ENCODE data around the gene GNAT2. TPM values are rescaled to one million over a fixed set of nuclear protein-coding genes. Genes with fewer than 3 reads are reported as not detected.

The GNAT2 gene
- total and polyA plus RNA-seq, 2 donors (not counting 3 experiments of a cell fraction or from before 2014, with no cell fraction given) = not detected

DNA sequence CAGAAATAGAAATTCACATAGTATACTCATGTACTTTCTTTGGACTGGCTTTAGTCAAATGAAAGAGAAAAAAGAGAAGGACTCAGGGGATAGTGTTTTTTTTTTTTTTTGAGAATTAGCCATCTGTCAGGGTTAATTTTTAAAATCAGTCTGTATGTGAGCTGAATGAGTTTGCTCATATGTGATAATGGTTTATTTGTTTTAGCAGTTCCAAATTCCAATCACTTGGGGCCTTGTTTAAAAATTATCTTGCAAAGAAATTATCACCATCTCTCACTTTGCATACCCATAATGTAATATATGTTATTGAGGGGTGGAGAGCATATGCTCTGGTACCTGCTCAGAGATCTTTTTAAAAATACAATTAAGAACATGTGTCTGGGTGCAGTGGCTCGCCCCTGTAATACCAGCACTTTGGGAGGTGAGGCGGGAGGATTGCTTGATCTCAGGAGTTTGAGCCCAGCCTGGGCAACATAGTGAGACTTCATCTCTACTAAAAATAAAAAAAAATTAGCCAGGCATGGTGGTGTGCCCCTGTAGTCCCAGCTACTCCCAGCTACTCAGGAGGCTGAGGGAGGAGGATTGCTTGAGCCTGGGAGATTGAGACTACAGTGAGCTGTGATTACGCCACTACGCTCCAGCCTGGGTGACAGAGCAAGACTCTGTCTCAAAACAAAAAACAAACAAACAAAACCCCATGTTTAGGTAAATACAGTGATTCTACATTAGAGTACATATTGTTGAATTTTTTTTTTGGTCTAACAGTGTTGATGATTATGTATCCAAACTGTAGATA lies 51.3 kb downstream of the GNAT2 start:
- Histone ChIP-seq H3K4me2 (ENCODE audit: insufficient read depth, low read length) (no peak overlapping the region), H3K27me3 (ENCODE audit: control insufficient read depth in 2 of 2, insufficient read depth in 2 of 2, low read length in 2 of 2) (no peaks in the 10 kb centered on the region), H3K36me3 (ENCODE audit: control insufficient read depth in 2 of 2, extremely low read depth in 1 of 2, insufficient read depth in 2 of 2, low read length in 2 of 2) (no peaks in the 10 kb centered on the region), H4K20me1 (replicated peaks; ENCODE audit: control insufficient read depth, extremely low read depth, insufficient read depth, low read length) (peaks cover 13% of the 10 kb centered on the region), H2AFZ (ENCODE audit: low read depth, low read length) (no peak overlapping the region), H3K9me1 (replicated peaks; ENCODE audit: control insufficient read depth, extremely low read depth, insufficient read depth, low read length) (no peaks in the 10 kb centered on the region), H3K9me3 (replicated peaks; ENCODE audit: control insufficient read depth, insufficient read depth, low read length) (no peaks in the 10 kb centered on the region), H3K4me3 (replicated peaks in 1 of 3; ENCODE audit: insufficient read depth in 1 of 3, low read depth in 1 of 3, low read length in 3 of 3) (no peak overlapping the region), H3K27ac (ENCODE audit: insufficient read depth, low read depth, low read length) (no peak overlapping the region), H3K9ac (replicated peaks; ENCODE audit: extremely low read depth, insufficient read depth, low read length) (no peak overlapping the region), H3K4me1 (ENCODE audit: control insufficient read depth, extremely low read depth, insufficient read depth, low read length) (peaks cover 12% of the 10 kb centered on the region), H3K79me2 (ENCODE audit: control insufficient read depth, insufficient read depth, low read length) (peaks cover 97% of the 10 kb centered on the region)
- CTCF ChIA-PET = interaction anchor here (2.9 kb wide), 1 partner anchor 72 kb away, joined by 16 read pairs; no protein-coding TSS in a partner anchor
- no peak for DNase-seq (ENCODE audit: low read depth, low spot score)
- dilution Hi-C loops (cut with MboI; ENCODE audit: extremely low pct_ligation_motif_present, low sequenced_read_pairs) (no loop called here), intact Hi-C loops (cut with micrococcal nuclease) (no loop called here)
- FAIRE-seq = no peak
- BruUV-seq (replicated peaks) = no TSS peak
- POLR2A ChIA-PET = no interaction called here
- TF ChIP-seq FOS (IDR thresholded peaks at IDR 0.05; ENCODE audit: borderline replicate concordance, insufficient read depth, low read length) (no peak), MYC (IDR thresholded peaks at IDR 0.05; ENCODE audit: low read depth, low read length) (no peak), GATA2 (IDR thresholded peaks at IDR 0.05; ENCODE audit: insufficient read depth, insufficient read length, low read depth, low read length) (no peak), POLR2A (IDR thresholded peaks at IDR 0.05; ENCODE audit: low read depth, low read length) (no peak), EZH2 (IDR thresholded peaks at IDR 0.05; ENCODE audit: borderline replicate concordance, low read depth, low read length, severe bottlenecking) (no peak)
- TF ChIP-seq, protein P1, sequence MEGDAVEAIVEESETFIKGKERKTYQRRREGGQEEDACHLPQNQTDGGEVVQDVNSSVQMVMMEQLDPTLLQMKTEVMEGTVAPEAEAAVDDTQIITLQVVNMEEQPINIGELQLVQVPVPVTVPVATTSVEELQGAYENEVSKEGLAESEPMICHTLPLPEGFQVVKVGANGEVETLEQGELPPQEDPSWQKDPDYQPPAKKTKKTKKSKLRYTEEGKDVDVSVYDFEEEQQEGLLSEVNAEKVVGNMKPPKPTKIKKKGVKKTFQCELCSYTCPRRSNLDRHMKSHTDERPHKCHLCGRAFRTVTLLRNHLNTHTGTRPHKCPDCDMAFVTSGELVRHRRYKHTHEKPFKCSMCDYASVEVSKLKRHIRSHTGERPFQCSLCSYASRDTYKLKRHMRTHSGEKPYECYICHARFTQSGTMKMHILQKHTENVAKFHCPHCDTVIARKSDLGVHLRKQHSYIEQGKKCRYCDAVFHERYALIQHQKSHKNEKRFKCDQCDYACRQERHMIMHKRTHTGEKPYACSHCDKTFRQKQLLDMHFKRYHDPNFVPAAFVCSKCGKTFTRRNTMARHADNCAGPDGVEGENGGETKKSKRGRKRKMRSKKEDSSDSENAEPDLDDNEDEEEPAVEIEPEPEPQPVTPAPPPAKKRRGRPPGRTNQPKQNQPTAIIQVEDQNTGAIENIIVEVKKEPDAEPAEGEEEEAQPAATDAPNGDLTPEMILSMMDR (IDR thresholded peaks at IDR 0.05; ENCODE audit: extremely low read depth in 1 of 2, insufficient read depth in 1 of 2, low read depth in 1 of 2, low read length in 2 of 2) = no peak

Measured in endothelial cell of umbilical vein (primary cell).